SK-N-SH (cell line): ENCODE results near the gene SORL1. TPM values are rescaled to one million over a fixed set of nuclear protein-coding genes. Genes with fewer than 3 reads are reported as not detected.

Experiments
- CTCF ChIA-PET: fragments of 300-600, 350-600 bp; formaldehyde crosslinking; extraction: SDS; loops from one replicate; lab custom pipeline; 2021; lab: Yijun Ruan, JAX
- POLR2A ChIA-PET: fragments of 350-600 bp; sonication (Branson Sonifier 250); formaldehyde crosslinking; extraction: SDS; loops from one replicate; lab custom pipeline; 2020; ENCODE audit warnings: antibody characterized with exemption, inconsistent platforms; lab: Yijun Ruan, JAX
- DNase-seq: peaks from one replicate; pipeline ENCODE4 v3.0.0; 2012
- H2AFZ ChIP-seq: fragments of 200-600 bp; sonication (generic); 2 replicates; pipeline ENCODE4 v1.8.1; 2016; ENCODE audit warnings: antibody characterized with exemption, mild to moderate bottlenecking, low read depth
- H3F3A ChIP-seq: fragments of 200-600 bp; sonication (generic); replicated peaks from 2 replicates; pipeline ENCODE3; 2016; ENCODE audit warnings: antibody characterized with exemption, mild to moderate bottlenecking; ENCODE audit not compliant: insufficient read depth
- H3K27ac ChIP-seq, 2 experiments: fragments of 200-500 bp in 1 of 2; fragments of 200-600 bp in 1 of 2; sonication (Bioruptor generic) in 1 of 2; sonication (generic), shearing (Covaris generic) in 1 of 2; 2 replicates each; pipeline versions ENCODE4 v1.5.1 to v1.6.1; 2014 to 2016; ENCODE audit warnings: low read depth in 2 of 2, inconsistent platforms in 1 of 2, low read length in 1 of 2, mild to moderate bottlenecking in 1 of 2, mixed read lengths in 1 of 2
- H3K27me3 ChIP-seq: fragments of 200-600 bp; sonication (generic), shearing (Covaris generic); 2 replicates; pipeline ENCODE4 v1.6.1; 2016; ENCODE audit warnings: mixed run types; ENCODE audit not compliant: insufficient read depth
- H3K36me3 ChIP-seq, 2 experiments: fragments of 200-500 bp in 1 of 2; fragments of 200-600 bp in 1 of 2; sonication (Bioruptor generic) in 1 of 2; sonication (generic) in 1 of 2; replicated peaks in 1 of 2; 2 replicates each; pipeline versions ENCODE3 to v1.5.1; 2014 to 2016; ENCODE audit warnings: low read length in 1 of 2, mild to moderate bottlenecking in 1 of 2; ENCODE audit not compliant: insufficient read depth in 2 of 2, control insufficient read depth in 1 of 2
- H3K4me1 ChIP-seq, 2 experiments: fragments of 200-500 bp in 1 of 2; fragments of 200-600 bp in 1 of 2; sonication (Bioruptor generic) in 1 of 2; sonication (generic), shearing (Covaris generic) in 1 of 2; 2 replicates each; pipeline versions ENCODE4 v1.5.1 to v1.6.1; 2014 to 2016; ENCODE audit warnings: low read depth in 1 of 2, low read length in 1 of 2, mixed run types in 1 of 2; ENCODE audit not compliant: insufficient read depth in 2 of 2, control insufficient read depth in 1 of 2
- H3K4me2 ChIP-seq: fragments of 200-600 bp; sonication (generic), shearing (Covaris generic); 2 replicates; pipeline ENCODE4 v1.6.1; 2017; ENCODE audit warnings: mixed run types
- H3K4me3 ChIP-seq, 2 experiments: fragments of 200-500 bp in 1 of 2; fragments of 200-600 bp in 1 of 2; sonication (Bioruptor generic) in 1 of 2; sonication (generic), shearing (Covaris generic) in 1 of 2; 2 replicates each; pipeline versions ENCODE4 v1.5.1 to v1.8.1; 2014 to 2016; ENCODE audit warnings: low read depth in 2 of 2, inconsistent platforms in 1 of 2, low read length in 1 of 2, mild to moderate bottlenecking in 1 of 2, mixed read lengths in 1 of 2, moderate library complexity in 1 of 2
- H3K79me2 ChIP-seq: fragments of 200-600 bp; sonication (generic); 2 replicates; pipeline ENCODE4 v1.8.1; 2017; ENCODE audit warnings: mild to moderate bottlenecking; ENCODE audit not compliant: insufficient read depth
- H3K9ac ChIP-seq: fragments of 200-600 bp; sonication (generic); 2 replicates; pipeline ENCODE4 v1.6.1; 2017; ENCODE audit warnings: mixed run types
- H3K9me2 ChIP-seq: fragments of 200-600 bp; sonication (generic); 2 replicates; pipeline ENCODE4 v1.6.1; 2017; ENCODE audit warnings: mixed run types
- H3K9me3 ChIP-seq: fragments of 200-600 bp; sonication (generic); 2 replicates; pipeline ENCODE4 v1.6.1; 2017; ENCODE audit warnings: mixed run types, mild to moderate bottlenecking, moderate library complexity
- H4K20me1 ChIP-seq: fragments of 200-600 bp; sonication (generic); 2 replicates; pipeline ENCODE4 v1.6.1; 2017; ENCODE audit warnings: mild to moderate bottlenecking, mixed run types; ENCODE audit not compliant: insufficient read depth
- CHD2 ChIP-seq: fragments of 150-350 bp; IDR thresholded peaks from 2 replicates; pipeline ENCODE4 v1.6.1; 2018; ENCODE audit warnings: low read length; ENCODE audit not compliant: partially characterized antibody
- EP300 ChIP-seq, 2 experiments: IDR thresholded peaks; 2 replicates each; pipeline versions ENCODE4 v1.4.0 to v1.6.1; 2012; ENCODE audit warnings: borderline replicate concordance in 1 of 2, low read depth in 1 of 2, low read length in 1 of 2
- EZH2phosphoT487 ChIP-seq: fragments of 200-600 bp; sonication (generic); IDR thresholded peaks from 2 replicates; pipeline ENCODE4 v1.6.1; 2017; ENCODE audit warnings: low read depth, mixed run types, mild to moderate bottlenecking, antibody characterized with exemption, moderate library complexity, borderline replicate concordance
- FOSL2 ChIP-seq: IDR thresholded peaks from 2 replicates; pipeline ENCODE4 v1.4.0; 2012; ENCODE audit warnings: low read depth, mild to moderate bottlenecking, moderate library complexity, borderline replicate concordance
- FOXJ3 ChIP-seq: sonication (generic); formaldehyde crosslinking; IDR thresholded peaks from 2 replicates; pipeline ENCODE4 v1.5.1; 2020; ENCODE audit warnings: mild to moderate bottlenecking, missing genetic modification reagents
- FOXM1 ChIP-seq: IDR thresholded peaks from 2 replicates; pipeline ENCODE4 v1.4.0; 2012; ENCODE audit warnings: low read depth, mild to moderate bottlenecking
- GATA2 ChIP-seq: sonication (generic); formaldehyde crosslinking; IDR thresholded peaks from 2 replicates; pipeline ENCODE4 v1.5.0; 2020; ENCODE audit warnings: mild to moderate bottlenecking, missing genetic modification reagents
- MEF2A ChIP-seq: IDR thresholded peaks from 2 replicates; pipeline ENCODE4 v1.4.0; 2012; ENCODE audit warnings: low read depth, borderline replicate concordance
- RXRA ChIP-seq: IDR thresholded peaks from 2 replicates; pipeline ENCODE4 v1.4.0; 2012; ENCODE audit warnings: low read depth, mild to moderate bottlenecking, borderline replicate concordance
- SIN3A ChIP-seq: IDR thresholded peaks from 2 replicates; pipeline ENCODE4 v1.6.1; 2012; ENCODE audit warnings: low read depth, mild to moderate bottlenecking, low read length, moderate library complexity, borderline replicate concordance
- SMC3 ChIP-seq: IDR thresholded peaks from 2 replicates; pipeline ENCODE4 v1.6.1; 2012; ENCODE audit warnings: low read depth, low read length, improper control_type of control experiment
- TAF1 ChIP-seq: IDR thresholded peaks from 2 replicates; pipeline ENCODE4 v1.6.1; 2012; ENCODE audit warnings: low read depth, mild to moderate bottlenecking, low read length, moderate library complexity, borderline replicate concordance
- TCF12 ChIP-seq: IDR thresholded peaks from 2 replicates; pipeline ENCODE4 v1.4.0; 2012
- TEAD4 ChIP-seq: IDR thresholded peaks from 2 replicates; pipeline ENCODE4 v1.4.0; 2012; ENCODE audit warnings: mild to moderate bottlenecking, borderline replicate concordance; ENCODE audit not compliant: insufficient read depth
- YY1 ChIP-seq: IDR thresholded peaks from 2 replicates; pipeline ENCODE4 v1.4.0; 2012; ENCODE audit warnings: low read depth, mild to moderate bottlenecking
- WGBS: methylation state at CpG from one replicate; pipeline ENCODE4 v1.1.6; 2017; ENCODE audit warnings: low lambda C conversion rate; 5-methylcytosine and 5-hydroxymethylcytosine counted together
- polyA plus RNA-seq, 3 experiments: library from polyadenylated mRNA; depleted of rRNA; stranded (reverse); fragments of >200 nt; gene quantifications; 2 replicates each; pipeline ENCODE4 v1.2.3, GENCODE V29; 2012
- TF ChIP-seq, protein P1 (sequence below): IDR thresholded peaks from 2 replicates; pipeline ENCODE4 v1.4.0; 2012; ENCODE audit warnings: low read depth, borderline replicate concordance
- TF ChIP-seq, protein P2 (sequence below): fragments of 150-350 bp; IDR thresholded peaks from 2 replicates; pipeline ENCODE4 v1.6.1; 2016; ENCODE audit warnings: mild to moderate bottlenecking, low read depth, low read length
- TF ChIP-seq, protein P3 (sequence below): IDR thresholded peaks from 2 replicates; pipeline ENCODE4 v1.4.0; 2012; ENCODE audit warnings: low read depth
- TF ChIP-seq, protein P4 (sequence below): fragments of 150-350 bp; IDR thresholded peaks from 2 replicates; pipeline ENCODE4 v1.6.1; 2017; ENCODE audit warnings: antibody characterized with exemption, low read length, low read depth, borderline replicate concordance
- TF ChIP-seq, protein P5 (sequence below): fragments of 200-600 bp; sonication (generic); IDR thresholded peaks from 2 replicates; pipeline ENCODE4 v1.6.1; 2017; ENCODE audit warnings: antibody characterized with exemption, mild to moderate bottlenecking, moderate library complexity

Gene SORL1
- polyA plus RNA-seq, 1 of the 3 experiments (the other 2 are of a cell fraction) = 7.1 TPM

DNA sequence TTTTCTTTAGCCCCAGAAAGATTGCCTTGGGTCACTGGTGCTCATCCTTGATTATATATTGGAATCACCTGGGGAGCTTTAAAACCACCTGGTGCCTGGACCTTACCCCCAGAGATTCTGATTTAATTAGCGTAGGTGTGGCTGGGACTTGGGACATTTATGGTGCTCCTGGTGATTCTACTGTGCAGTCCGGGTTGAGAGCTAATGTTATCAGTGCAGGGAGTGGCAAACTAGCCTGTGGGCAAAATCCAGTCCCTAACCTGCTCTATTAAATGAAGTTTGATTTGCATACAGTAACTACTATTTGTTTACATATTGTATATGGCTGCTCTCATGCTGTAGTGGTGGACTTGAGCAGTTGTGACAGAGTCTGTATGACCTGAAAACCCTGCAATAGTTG is 134.6 kb downstream of the SORL1 start:
- no peak overlapping the region for H3K4me3 ChIP-seq
- CTCF ChIA-PET = no interaction called here
- no peaks in the 10 kb centered on the region for H3K9me3 ChIP-seq
- DNase-seq = no peak
- H3K79me2 ChIP-seq = no peaks in the 10 kb centered on the region
- H3K4me2 ChIP-seq = no peak overlapping the region
- H3F3A ChIP-seq = no peaks in the 10 kb centered on the region
- no peak overlapping the region for H3K9ac ChIP-seq
- no peaks in the 10 kb centered on the region for H3K9me2 ChIP-seq
- no peak overlapping the region for H3K27ac ChIP-seq
- TF ChIP-seq GATA2 (CRISPR knock-in tag) (no peak), TEAD4 (no peak), EZH2phosphoT487 (no peak)
- TF ChIP-seq, all 33 proteins: peak for 0
- Histone ChIP-seq H4K20me1 (no peaks in the 10 kb centered on the region), H2AFZ (no peak overlapping the region), H3K4me1 (peaks cover 0 to 2% of the 10 kb centered on the region in 2 experiments; a peak in 1 of 4 replicates), H3K36me3 (no peaks in the 10 kb centered on the region), H3K27me3 (no peaks in the 10 kb centered on the region; the same call in 1 of the 2 replicates)
- POLR2A ChIA-PET = no interaction called here
- 86% methylated on average over 2 of the region's 2 CpGs for WGBS

DNA sequence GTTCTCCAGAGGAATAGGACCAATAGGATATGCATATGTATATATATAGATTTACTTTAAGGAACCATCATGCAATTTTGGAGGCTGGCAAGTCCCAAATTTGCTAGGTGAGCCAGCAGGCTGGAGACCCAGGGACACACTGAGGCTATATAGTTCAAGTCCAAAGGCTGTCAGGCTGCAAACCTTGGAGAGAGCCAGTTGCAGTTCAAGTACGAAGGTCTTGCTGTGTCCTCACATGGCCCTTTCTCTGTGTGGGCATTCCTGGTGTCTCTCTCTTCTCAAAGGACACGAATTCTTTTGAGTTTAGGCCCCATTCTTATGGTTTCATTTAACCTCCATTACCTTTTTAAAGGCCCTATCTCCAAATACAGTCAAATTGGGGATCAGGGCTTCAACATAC is 135.1 kb downstream of the SORL1 start:
- WGBS = 47% methylated on average over 2 of the region's 2 CpGs
- TF ChIP-seq MEF2A (no peak), FOXJ3 (no peak), SIN3A (no peak), RXRA (no peak), CHD2 (no peak), TAF1 (no peak), FOSL2 (no peak), TCF12 (no peak), FOXM1 (no peak), EP300 (IDR thresholded peaks at IDR 0.05; ENCODE audit: borderline replicate concordance in 1 of 2, low read depth in 1 of 2, low read length in 1 of 2) (no peak), YY1 (no peak), GATA2 (CRISPR knock-in tag) (no peak), SMC3 (no peak)
- TF ChIP-seq, protein P1, sequence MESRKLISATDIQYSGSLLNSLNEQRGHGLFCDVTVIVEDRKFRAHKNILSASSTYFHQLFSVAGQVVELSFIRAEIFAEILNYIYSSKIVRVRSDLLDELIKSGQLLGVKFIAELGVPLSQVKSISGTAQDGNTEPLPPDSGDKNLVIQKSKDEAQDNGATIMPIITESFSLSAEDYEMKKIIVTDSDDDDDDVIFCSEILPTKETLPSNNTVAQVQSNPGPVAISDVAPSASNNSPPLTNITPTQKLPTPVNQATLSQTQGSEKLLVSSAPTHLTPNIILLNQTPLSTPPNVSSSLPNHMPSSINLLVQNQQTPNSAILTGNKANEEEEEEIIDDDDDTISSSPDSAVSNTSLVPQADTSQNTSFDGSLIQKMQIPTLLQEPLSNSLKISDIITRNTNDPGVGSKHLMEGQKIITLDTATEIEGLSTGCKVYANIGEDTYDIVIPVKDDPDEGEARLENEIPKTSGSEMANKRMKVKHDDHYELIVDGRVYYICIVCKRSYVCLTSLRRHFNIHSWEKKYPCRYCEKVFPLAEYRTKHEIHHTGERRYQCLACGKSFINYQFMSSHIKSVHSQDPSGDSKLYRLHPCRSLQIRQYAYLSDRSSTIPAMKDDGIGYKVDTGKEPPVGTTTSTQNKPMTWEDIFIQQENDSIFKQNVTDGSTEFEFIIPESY = no peak
- TF ChIP-seq, protein P2, sequence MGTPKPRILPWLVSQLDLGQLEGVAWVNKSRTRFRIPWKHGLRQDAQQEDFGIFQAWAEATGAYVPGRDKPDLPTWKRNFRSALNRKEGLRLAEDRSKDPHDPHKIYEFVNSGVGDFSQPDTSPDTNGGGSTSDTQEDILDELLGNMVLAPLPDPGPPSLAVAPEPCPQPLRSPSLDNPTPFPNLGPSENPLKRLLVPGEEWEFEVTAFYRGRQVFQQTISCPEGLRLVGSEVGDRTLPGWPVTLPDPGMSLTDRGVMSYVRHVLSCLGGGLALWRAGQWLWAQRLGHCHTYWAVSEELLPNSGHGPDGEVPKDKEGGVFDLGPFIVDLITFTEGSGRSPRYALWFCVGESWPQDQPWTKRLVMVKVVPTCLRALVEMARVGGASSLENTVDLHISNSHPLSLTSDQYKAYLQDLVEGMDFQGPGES = no peak
- TF ChIP-seq, protein P3, sequence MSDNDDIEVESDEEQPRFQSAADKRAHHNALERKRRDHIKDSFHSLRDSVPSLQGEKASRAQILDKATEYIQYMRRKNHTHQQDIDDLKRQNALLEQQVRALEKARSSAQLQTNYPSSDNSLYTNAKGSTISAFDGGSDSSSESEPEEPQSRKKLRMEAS = no peak
- TF ChIP-seq, protein P4, sequence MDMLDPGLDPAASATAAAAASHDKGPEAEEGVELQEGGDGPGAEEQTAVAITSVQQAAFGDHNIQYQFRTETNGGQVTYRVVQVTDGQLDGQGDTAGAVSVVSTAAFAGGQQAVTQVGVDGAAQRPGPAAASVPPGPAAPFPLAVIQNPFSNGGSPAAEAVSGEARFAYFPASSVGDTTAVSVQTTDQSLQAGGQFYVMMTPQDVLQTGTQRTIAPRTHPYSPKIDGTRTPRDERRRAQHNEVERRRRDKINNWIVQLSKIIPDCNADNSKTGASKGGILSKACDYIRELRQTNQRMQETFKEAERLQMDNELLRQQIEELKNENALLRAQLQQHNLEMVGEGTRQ = no peak
- TF ChIP-seq, protein P5, sequence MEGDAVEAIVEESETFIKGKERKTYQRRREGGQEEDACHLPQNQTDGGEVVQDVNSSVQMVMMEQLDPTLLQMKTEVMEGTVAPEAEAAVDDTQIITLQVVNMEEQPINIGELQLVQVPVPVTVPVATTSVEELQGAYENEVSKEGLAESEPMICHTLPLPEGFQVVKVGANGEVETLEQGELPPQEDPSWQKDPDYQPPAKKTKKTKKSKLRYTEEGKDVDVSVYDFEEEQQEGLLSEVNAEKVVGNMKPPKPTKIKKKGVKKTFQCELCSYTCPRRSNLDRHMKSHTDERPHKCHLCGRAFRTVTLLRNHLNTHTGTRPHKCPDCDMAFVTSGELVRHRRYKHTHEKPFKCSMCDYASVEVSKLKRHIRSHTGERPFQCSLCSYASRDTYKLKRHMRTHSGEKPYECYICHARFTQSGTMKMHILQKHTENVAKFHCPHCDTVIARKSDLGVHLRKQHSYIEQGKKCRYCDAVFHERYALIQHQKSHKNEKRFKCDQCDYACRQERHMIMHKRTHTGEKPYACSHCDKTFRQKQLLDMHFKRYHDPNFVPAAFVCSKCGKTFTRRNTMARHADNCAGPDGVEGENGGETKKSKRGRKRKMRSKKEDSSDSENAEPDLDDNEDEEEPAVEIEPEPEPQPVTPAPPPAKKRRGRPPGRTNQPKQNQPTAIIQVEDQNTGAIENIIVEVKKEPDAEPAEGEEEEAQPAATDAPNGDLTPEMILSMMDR = no peak

More for the DNA sequence above, 135.1 kb downstream of the SORL1 start:
- no peaks in the 10 kb centered on the region for H3K79me2 ChIP-seq
- H2AFZ ChIP-seq = no peak overlapping the region
- ChIA-PET CTCF (interaction anchor here (1.0 kb wide), 1 partner anchor 337 kb away, joined by 3 read pairs; no protein-coding TSS in a partner anchor), POLR2A (no interaction called here)
- no peaks in the 10 kb centered on the region for H3K9me3 ChIP-seq
- no peaks in the 10 kb centered on the region for H4K20me1 ChIP-seq
- no peak overlapping the region for H3K4me2 ChIP-seq
- H3K36me3 ChIP-seq = no peaks in the 10 kb centered on the region
- H3K4me1 ChIP-seq = peaks cover 0 to 2% of the 10 kb centered on the region in 2 experiments; a peak in 1 of 4 replicates
- no peaks in the 10 kb centered on the region; the same call in 1 of the 2 replicates for H3K27me3 ChIP-seq
- no peaks in the 10 kb centered on the region for H3K9me2 ChIP-seq
- no peak overlapping the region for H3K4me3 ChIP-seq
- H3K9ac ChIP-seq = no peak overlapping the region
- H3F3A ChIP-seq = no peaks in the 10 kb centered on the region
- H3K27ac ChIP-seq = no peak overlapping the region
- DNase-seq = no peak
